SK-N-MC (cell line): ENCODE measurements around the gene TRIM5.

Experiments used
- EZH2 ChIP-seq: fragments of 200-600 bp; sonication (generic); IDR thresholded peaks from one replicate; pipeline ENCODE4 v1.6.1; 2017; ENCODE audit warnings: antibody characterized with exemption
- POLR2AphosphoS5 ChIP-seq: IDR thresholded peaks from 2 replicates; pipeline ENCODE4 v1.6.1; 2012; ENCODE audit warnings: mild to moderate bottlenecking, low read depth, low read length, borderline replicate concordance

DNA sequence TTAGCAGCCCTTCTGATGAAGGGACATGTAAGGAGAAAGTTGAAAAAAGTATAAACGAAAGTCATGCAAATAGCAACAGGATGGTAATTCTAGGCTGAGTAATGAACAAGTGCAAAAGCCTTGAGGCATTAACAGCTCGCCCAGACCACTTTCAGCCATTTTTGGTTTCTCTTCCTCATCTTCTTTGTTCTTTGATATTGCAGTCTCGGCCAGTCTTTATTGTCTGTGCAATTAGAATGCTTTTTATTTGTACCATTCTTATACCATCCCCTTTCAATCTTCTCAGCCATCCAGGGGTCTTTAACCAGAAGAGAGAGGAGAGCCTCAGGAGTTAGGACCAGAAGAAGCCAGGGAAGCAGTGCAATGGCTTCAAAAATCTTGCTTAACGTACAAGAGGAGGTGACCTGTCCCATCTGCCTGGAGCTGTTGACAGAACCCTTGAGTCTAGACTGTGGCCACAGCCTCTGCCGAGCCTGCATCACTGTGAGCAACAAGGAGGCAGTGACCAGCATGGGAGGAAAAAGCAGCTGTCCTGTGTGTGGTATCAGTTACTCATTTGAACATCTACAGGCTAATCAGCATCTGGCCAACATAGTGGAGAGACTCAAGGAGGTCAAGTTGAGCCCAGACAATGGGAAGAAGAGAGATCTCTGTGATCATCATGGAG, 52.8 kb downstream of the TRIM5 start:
- TF ChIP-seq EZH2 (no peak), POLR2AphosphoS5 (no peak)
